GM12873 (cell line): ENCODE results near the gene GHDC.

Experiments used
- TF ChIP-seq, protein P1 (sequence below): IDR thresholded peaks from 2 replicates; pipeline ENCODE4 v1.5.1; 2012; ENCODE audit warnings: low read depth, mild to moderate bottlenecking, moderate library complexity, low read length, control low read depth; ENCODE audit not compliant: insufficient read depth; ENCODE audit errors: missing control alignments

Gene GHDC

DNA sequence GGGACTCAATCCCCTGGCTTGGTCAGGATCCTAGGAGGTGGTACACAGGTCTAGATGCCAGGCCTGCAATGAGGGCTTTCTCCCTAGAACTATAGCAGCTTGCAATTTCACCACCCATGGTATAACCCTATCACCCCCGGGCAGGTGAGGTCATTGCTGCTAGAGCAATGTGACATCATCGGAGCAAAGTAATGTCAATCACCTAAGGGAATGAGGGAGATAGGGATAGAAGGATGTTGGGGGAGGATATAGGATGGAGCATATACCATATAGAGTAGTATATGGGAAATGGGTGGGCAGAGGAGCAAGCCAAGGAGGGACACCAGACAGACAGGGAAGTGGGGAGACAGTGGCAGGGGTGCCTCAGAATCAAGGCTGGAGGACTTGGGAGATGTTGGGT, 16.6 kb downstream of the GHDC start:
- TF ChIP-seq, protein P1, sequence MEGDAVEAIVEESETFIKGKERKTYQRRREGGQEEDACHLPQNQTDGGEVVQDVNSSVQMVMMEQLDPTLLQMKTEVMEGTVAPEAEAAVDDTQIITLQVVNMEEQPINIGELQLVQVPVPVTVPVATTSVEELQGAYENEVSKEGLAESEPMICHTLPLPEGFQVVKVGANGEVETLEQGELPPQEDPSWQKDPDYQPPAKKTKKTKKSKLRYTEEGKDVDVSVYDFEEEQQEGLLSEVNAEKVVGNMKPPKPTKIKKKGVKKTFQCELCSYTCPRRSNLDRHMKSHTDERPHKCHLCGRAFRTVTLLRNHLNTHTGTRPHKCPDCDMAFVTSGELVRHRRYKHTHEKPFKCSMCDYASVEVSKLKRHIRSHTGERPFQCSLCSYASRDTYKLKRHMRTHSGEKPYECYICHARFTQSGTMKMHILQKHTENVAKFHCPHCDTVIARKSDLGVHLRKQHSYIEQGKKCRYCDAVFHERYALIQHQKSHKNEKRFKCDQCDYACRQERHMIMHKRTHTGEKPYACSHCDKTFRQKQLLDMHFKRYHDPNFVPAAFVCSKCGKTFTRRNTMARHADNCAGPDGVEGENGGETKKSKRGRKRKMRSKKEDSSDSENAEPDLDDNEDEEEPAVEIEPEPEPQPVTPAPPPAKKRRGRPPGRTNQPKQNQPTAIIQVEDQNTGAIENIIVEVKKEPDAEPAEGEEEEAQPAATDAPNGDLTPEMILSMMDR: no peak

DNA sequence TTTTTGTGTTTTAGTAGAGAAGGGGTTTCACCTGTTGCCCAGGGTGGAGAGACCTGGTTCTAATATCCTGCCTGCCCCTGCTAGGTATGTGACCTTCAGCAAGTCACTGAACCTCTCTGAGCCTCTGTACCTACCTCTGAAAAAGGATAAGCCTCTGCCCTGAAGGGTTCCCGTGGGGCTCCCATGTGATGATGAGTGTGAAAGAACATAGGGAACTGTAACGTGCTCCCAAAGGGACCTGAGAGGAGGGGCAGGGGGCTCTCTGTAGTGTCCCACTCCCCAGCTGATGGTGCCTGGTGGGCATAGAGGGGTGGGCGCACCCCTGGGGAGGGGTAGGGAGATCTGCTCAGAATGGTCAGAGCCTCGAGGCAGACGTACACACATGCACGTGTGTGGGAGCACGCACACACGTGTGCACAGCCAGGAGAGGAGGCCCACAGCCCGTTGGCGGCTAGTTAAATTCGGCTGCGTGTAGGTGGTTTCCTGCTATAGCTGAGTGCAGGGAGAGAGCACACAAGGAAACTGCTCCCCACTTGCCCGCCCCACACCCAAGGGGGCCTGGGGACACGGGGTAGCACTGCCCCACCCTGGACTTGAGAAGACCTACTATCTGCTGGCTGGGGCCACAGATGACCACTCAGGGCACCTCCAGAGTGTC, 20.0 kb downstream of the GHDC start:
- TF ChIP-seq, protein P1: no peak

DNA sequence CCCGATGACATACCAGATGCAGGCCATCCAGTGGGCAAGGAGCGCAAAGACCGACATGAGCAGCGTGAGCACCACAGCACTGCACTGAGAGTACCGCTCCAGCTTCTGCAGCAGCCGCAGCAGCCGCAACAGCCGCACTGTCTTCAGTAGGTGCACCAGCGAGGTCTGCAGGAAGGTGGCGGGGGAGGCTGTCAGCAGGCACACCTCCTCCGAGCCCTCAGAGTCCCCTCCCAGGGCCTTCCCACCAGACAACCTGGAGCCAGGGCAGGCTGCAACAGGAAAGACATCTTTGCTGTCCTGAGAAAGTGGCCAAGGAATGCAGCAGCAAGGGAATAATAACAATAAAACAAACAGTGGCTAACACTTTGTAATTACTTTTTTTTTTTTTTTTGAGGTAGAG, 22.5 kb downstream of the GHDC start:
- TF ChIP-seq, protein P1: no peak

DNA sequence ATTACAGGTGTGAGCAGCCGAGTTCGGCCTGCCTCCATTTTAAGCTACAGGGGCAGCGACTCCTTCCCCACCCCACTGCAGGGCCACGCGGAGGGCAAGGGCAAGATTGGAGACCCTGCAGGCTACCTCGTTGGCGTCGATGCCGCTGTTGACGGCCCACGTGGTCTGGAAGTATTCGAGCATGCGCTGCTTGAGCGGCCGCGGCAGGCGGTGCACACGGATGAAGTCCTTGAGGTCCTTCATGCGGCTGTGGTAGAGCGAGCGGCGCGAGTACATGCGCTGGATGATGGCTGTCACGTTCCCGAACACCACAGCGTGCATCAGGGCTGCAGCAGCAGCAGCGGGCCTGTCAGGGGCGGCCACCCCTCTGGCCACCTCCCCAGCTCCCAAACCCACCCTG, 24.9 kb downstream of the GHDC start:
- TF ChIP-seq, protein P1: no peak

DNA sequence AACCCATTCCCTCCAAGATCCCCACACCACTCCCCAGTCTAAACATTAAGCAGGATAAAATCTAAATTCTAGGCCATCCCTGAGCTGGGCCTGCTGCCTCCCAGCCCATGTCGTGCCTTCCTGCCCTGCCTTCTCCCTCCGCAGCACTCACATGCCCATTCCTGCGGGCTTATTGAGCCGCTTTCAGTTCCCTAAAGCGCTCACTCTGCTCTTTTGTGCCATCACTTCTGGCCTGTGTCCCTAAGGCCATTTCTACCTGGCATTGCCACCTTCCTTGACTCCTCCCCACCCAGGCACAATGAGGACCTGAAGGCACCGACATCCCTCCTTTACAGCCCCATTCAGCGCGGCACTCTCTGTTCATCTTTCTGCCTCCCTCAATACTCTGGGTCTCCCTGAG, 26.5 kb downstream of the GHDC start:
- TF ChIP-seq, protein P1: no peak

DNA sequence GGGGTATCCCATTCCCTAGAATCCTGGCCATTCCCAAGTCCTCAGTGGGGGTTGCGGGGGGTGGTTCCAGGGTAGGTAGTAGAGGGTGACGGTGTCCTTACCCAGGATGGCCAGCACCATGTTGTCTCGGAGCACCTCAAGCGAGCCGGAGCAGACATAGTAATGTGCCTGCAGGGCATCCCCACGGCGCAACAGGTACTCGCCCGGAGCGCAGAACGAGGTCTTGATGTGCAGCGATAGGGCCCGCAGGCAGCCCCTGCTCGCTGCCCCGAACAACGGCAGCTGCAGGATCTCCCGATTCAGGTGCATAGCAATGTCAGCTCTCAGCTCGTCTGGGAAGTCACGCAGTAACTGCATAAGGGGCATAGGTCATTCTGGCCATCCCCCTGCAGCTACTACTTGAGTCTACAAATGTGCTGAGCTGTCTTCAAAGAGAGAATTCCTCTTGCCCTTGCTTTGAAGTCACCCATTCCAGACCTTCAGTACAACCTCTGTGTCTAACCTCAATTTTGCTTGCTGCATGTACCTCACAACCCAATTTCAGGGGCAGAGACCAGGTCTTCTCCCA, 28.0 kb downstream of the GHDC start:
- TF ChIP-seq, protein P1: no peak

DNA sequence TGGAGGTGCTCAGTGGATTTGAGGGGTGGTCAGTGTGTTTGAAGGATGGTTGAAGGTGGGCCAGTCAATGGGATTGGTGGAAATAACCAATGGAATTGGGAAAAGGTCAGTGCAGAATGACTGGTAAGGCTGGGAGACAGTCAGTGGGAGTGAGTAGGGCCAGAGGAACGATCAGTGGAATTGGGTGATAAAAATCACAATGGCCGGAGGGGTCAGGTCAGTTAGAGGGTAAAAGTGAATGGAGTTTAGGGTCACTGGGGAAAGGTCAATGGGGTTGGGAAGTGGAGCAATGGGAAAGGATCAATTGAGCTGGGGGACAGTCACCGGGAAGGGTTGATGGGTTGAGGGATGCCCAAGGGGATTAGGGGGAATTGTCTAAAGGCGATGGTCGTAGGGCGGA, 28.5 kb downstream of the GHDC start:
- TF ChIP-seq, protein P1: no peak
